Omental fat pad (tissue), 4 donors: ENCODE data around the gene DNAJB8. TPM values are rescaled to one million over a fixed set of nuclear protein-coding genes. Genes with fewer than 3 reads are reported as not detected.

ENCODE experiments used
- ATAC-seq: fragments of 150-250 bp; one replicate; pipeline ENCODE4 v1.9.1; 2016; ENCODE audit warnings: mild to moderate bottlenecking, moderate library complexity; ENCODE audit not compliant: low FRiP score
- DNase-seq: peaks from one replicate; pipeline ENCODE4 v3.0.0-alpha.2; 2019; ENCODE audit warnings: low spot score
- CTCF ChIP-seq, 3 donors: fragments of 450-650 bp; IDR thresholded peaks; one replicate each; pipeline ENCODE4 v1.5.1; 2016 to 2017; ENCODE audit warnings: antibody characterized with exemption in 3 of 3, mild to moderate bottlenecking in 3 of 3, moderate library complexity in 2 of 3
- total RNA-seq, 4 donors: library from RNA; depleted of rRNA; stranded (reverse); fragments of >200 nt; gene quantifications; one replicate each; pipeline ENCODE4 v1.1.0, GENCODE V29; 2016

Gene DNAJB8
- total RNA-seq, 4 donors from 2014 or later = not detected

- ATAC-seq (no peak), DNase-seq (no peak)
- TF ChIP-seq CTCF (IDR thresholded peaks at IDR 0.05) = no peak
Observed at GRCh38 chr3:128422762-128423524, 43.7 kb downstream of the DNAJB8 start.

DNA sequence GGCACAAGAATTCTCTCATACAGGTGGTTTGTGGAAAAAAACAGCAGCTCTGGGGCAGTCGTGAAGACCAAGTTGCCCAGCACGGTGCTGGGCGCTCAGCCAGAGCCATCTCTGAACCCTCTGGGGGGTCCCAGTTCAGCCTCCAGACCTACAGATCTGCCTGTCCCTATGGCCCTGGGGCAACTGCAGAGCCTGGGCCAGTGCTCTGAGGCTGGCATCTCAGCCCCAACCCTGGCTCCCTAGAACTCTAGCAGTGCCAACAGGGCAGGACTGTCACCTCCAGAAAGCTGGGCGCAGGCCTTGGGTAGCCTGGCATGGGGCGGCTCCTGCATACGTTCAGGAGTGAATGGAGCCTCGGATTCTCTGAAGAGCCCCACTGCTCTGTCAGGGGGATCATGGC is 44.7 kb downstream of the DNAJB8 start:
- no peak for TF ChIP-seq CTCF (IDR thresholded peaks at IDR 0.05)
- ATAC-seq = no peak
- DNase-seq = no peak

GRCh38 chr3:128421439-128421836 is 45.3 kb downstream of the DNAJB8 start:
- DNase-seq = no peak
- no peak for ATAC-seq
- TF ChIP-seq CTCF (IDR thresholded peaks at IDR 0.05) = no peak

GRCh38 chr3:128420720-128421438 is 45.8 kb downstream of the DNAJB8 start:
- no peak for DNase-seq
- ATAC-seq = no peak
- no peak for TF ChIP-seq CTCF (IDR thresholded peaks at IDR 0.05)

GRCh38 chr3:128420289-128420688 is 46.4 kb downstream of the DNAJB8 start:
- DNase-seq (no peak), ATAC-seq (no peak)
- no peak for TF ChIP-seq CTCF (IDR thresholded peaks at IDR 0.05)

DNA sequence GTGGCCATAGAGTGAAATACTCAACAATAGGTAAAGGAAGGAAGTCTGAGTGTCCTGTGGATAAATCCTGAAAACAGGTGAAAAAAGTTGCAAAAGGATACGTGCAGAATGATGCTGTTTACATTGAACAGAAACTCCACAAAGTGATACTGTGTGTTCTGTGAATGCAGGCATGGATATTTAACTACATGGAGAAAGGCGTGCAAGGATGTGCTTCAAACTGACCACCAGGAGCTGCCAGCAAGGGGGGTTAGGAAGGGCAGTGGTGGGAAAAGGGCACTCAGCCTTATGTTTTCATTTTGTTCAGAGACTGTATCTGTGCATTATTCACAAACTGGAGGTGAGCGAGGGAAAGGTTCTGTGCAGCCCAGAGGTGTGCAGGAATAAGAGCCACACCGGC is 47.4 kb downstream of the DNAJB8 start:
- DNase-seq (no peak), ATAC-seq (no peak)
- TF ChIP-seq CTCF (IDR thresholded peaks at IDR 0.05) = no peak

GRCh38 chr3:128418900-128419299 is 47.8 kb downstream of the DNAJB8 start:
- no peak for ATAC-seq
- no peak for DNase-seq
- no peak for TF ChIP-seq CTCF (IDR thresholded peaks at IDR 0.05)
